ENCODE results near the gene CNGB1.
"Not testable (repeated sequence)": the region's sequence is repeated elsewhere in the genome, so short reads cannot be mapped to it uniquely, and the experiment has no call there.

Gene CNGB1

GRCh38 chr16:57985204-57986181 is 14.6 kb upstream of the CNGB1 start:
- H3K4me1 ChIP-seq (ENCODE audit: control insufficient read depth in 1 of 2, insufficient read depth in 1 of 2, low read depth in 1 of 2, low read length in 1 of 2): peaks cover 8 to 15% of the 10 kb centered on the region in 2 experiments
- H3K27ac ChIP-seq: peak overlapping the region; percentile 27
- TF ChIP-seq, protein P1, sequence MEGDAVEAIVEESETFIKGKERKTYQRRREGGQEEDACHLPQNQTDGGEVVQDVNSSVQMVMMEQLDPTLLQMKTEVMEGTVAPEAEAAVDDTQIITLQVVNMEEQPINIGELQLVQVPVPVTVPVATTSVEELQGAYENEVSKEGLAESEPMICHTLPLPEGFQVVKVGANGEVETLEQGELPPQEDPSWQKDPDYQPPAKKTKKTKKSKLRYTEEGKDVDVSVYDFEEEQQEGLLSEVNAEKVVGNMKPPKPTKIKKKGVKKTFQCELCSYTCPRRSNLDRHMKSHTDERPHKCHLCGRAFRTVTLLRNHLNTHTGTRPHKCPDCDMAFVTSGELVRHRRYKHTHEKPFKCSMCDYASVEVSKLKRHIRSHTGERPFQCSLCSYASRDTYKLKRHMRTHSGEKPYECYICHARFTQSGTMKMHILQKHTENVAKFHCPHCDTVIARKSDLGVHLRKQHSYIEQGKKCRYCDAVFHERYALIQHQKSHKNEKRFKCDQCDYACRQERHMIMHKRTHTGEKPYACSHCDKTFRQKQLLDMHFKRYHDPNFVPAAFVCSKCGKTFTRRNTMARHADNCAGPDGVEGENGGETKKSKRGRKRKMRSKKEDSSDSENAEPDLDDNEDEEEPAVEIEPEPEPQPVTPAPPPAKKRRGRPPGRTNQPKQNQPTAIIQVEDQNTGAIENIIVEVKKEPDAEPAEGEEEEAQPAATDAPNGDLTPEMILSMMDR (IDR thresholded peaks at IDR 0.05): no peak
- no peaks in the 10 kb centered on the region for H3K36me3 ChIP-seq
- H3K9me3 ChIP-seq: no peaks in the 10 kb centered on the region
- peak overlapping the region; percentile 66 to 73 for H3K4me3 ChIP-seq (ENCODE audit: low read depth in 1 of 2, low read length in 1 of 2)
- H3K27me3 ChIP-seq: peaks cover 55% of the 10 kb centered on the region

GRCh38 chr16:57984443-57985203 is 13.7 kb upstream of the CNGB1 start:
- Histone ChIP-seq H3K4me3 (ENCODE audit: low read depth in 1 of 2, low read length in 1 of 2) (peak overlapping the region; percentile 66 to 73), H3K27ac (peak overlapping the region; percentile 27), H3K9me3 (no peaks in the 10 kb centered on the region), H3K27me3 (peaks cover 55% of the 10 kb centered on the region), H3K4me1 (ENCODE audit: control insufficient read depth in 1 of 2, insufficient read depth in 1 of 2, low read depth in 1 of 2, low read length in 1 of 2) (peaks cover 8 to 15% of the 10 kb centered on the region in 2 experiments), H3K36me3 (no peaks in the 10 kb centered on the region)
- TF ChIP-seq, protein P1 (IDR thresholded peaks at IDR 0.05): no peak

DNA sequence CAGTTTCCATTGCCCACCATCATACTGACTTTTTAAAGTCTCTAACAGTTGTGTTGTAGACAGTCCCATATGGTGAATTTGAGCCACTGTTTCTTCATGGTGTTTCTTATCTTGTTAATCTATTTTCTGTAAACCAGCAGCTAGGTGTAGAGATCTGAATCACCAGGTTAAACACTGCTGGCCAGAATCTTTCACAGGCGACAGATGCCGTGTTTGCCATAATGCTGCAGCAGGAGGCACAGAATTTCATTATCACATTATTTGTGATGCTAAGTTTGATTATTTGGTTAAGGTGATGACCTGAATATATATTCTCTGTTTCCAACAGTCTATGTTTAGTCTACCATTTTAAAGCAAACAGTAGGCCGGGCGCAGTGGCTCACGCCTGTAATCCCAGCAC is 11.5 kb upstream of the CNGB1 start:
- Histone ChIP-seq H3K27ac (no peak overlapping the region), H3K4me3 (ENCODE audit: low read depth in 1 of 2, low read length in 1 of 2) (no peak overlapping the region), H3K9me3 (no peaks in the 10 kb centered on the region), H3K4me1 (ENCODE audit: control insufficient read depth in 1 of 2, insufficient read depth in 1 of 2, low read depth in 1 of 2, low read length in 1 of 2) (peaks cover 8 to 15% of the 10 kb centered on the region in 2 experiments), H3K36me3 (no peaks in the 10 kb centered on the region), H3K27me3 (peaks cover 55% of the 10 kb centered on the region)
- TF ChIP-seq, protein P1 (IDR thresholded peaks at IDR 0.05): no peak

DNA sequence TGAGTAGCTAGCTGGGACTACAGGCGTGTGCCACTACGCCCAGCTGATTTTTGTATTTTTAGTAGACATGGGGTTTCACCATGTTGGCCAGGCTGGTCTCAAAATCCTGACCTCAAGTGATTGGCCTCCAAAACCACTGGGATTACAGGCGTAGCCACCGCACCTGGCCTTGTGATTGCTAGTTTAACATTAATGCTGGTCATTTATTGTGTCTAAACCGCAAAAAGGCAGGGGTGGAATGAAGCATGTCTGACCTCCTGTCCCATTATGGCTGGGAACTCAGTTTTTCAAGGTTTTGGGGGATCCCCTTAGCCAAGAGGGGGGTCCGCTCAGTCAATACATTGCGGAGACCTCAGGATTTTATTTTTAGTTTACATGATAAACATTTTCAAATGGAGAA is 10.7 kb upstream of the CNGB1 start:
- Histone ChIP-seq H3K27me3 (peaks cover 47% of the 10 kb centered on the region), H3K9me3 (no peaks in the 10 kb centered on the region), H3K4me1 (ENCODE audit: control insufficient read depth in 1 of 2, insufficient read depth in 1 of 2, low read depth in 1 of 2, low read length in 1 of 2) (peaks cover 8 to 15% of the 10 kb centered on the region in 2 experiments), H3K27ac (no peak overlapping the region), H3K36me3 (no peaks in the 10 kb centered on the region), H3K4me3 (ENCODE audit: low read depth in 1 of 2, low read length in 1 of 2) (no peak overlapping the region)
- TF ChIP-seq, protein P1 (IDR thresholded peaks at IDR 0.05): no peak

GRCh38 chr16:57979006-57979585 is 8.2 kb upstream of the CNGB1 start:
- no peaks in the 10 kb centered on the region for H3K36me3 ChIP-seq
- TF ChIP-seq, protein P1 (IDR thresholded peaks at IDR 0.05): no peak
- no peaks in the 10 kb centered on the region for H3K9me3 ChIP-seq
- peaks cover under 1% of the 10 kb centered on the region in 2 experiments for H3K4me1 ChIP-seq (ENCODE audit: control insufficient read depth in 1 of 2, insufficient read depth in 1 of 2, low read depth in 1 of 2, low read length in 1 of 2)
- no peak overlapping the region for H3K27ac ChIP-seq
- no peak overlapping the region for H3K4me3 ChIP-seq (ENCODE audit: low read depth in 1 of 2, low read length in 1 of 2)
- peaks cover 22% of the 10 kb centered on the region for H3K27me3 ChIP-seq

GRCh38 chr16:57978070-57978465 is 7.1 kb upstream of the CNGB1 start:
- not testable (repeated sequence) for H3K9me3 ChIP-seq; H3K27ac ChIP-seq; H3K4me3 ChIP-seq (ENCODE audit: low read depth in 1 of 2, low read length in 1 of 2); H3K36me3 ChIP-seq; H3K4me1 ChIP-seq (ENCODE audit: control insufficient read depth in 1 of 2, insufficient read depth in 1 of 2, low read depth in 1 of 2, low read length in 1 of 2)
- peaks cover 14% of the 10 kb centered on the region for H3K27me3 ChIP-seq
